OCI-LY7 (cell line): Measurements from ENCODE around the gene STXBP6. TPM values are rescaled to one million over a fixed set of nuclear protein-coding genes. Genes with fewer than 3 reads are reported as not detected.

Source experiments
- BruUV-seq: library from RNA; stranded (reverse); fragments of 400-500 nt; replicated peaks from 2 replicates; lab custom pipeline; 2021; lab: Mats Ljungman, UMichigan
- CTCF ChIA-PET: fragments of 300-600 bp; sonication (Branson Sonifier 250); formaldehyde crosslinking; loops from one replicate; lab custom pipeline; 2022; ENCODE audit warnings: antibody characterized with exemption; ENCODE audit not compliant: unreplicated experiment; lab: Charles Lee
- POLR2A ChIA-PET: fragments of 300-600 bp; sonication (Branson Sonifier 250); formaldehyde crosslinking; loops from one replicate; lab custom pipeline; 2022; ENCODE audit warnings: antibody characterized with exemption; lab: Charles Lee
- DNase-seq: peaks from one replicate; pipeline ENCODE4 v3.0.0-alpha.2; 2015; ENCODE audit warnings: low spot score
- H2AFZ ChIP-seq: fragments of 200-600 bp; sonication (generic), shearing (Covaris generic); 2 replicates; pipeline ENCODE4 v1.6.1; 2014; ENCODE audit warnings: mild to moderate bottlenecking, antibody characterized with exemption, low read length, moderate library complexity
- H3K27ac ChIP-seq: fragments of 200-600 bp; sonication (generic); 2 replicates; pipeline ENCODE4 v1.5.1; 2014; ENCODE audit warnings: mixed run types, low read depth, mild to moderate bottlenecking, moderate library complexity, low read length, inconsistent platforms; ENCODE audit not compliant: poor library complexity, severe bottlenecking
- H3K36me3 ChIP-seq: fragments of 200-600 bp; sonication (generic); 2 replicates; pipeline ENCODE4 v1.6.1; 2014; ENCODE audit warnings: mild to moderate bottlenecking, antibody characterized with exemption, low read length, moderate library complexity, mixed read lengths; ENCODE audit not compliant: insufficient read depth
- H3K4me1 ChIP-seq: fragments of 200-600 bp; sonication (generic); 2 replicates; pipeline ENCODE4 v1.5.1; 2014; ENCODE audit warnings: mild to moderate bottlenecking, low read length; ENCODE audit not compliant: insufficient read depth, poor library complexity, severe bottlenecking
- H3K4me2 ChIP-seq: fragments of 200-600 bp; sonication (generic); 2 replicates; pipeline ENCODE4 v1.6.1; 2014; ENCODE audit warnings: mild to moderate bottlenecking, low read length
- H3K4me3 ChIP-seq: fragments of 200-600 bp; sonication (generic); 2 replicates; pipeline ENCODE4 v1.5.1; 2014; ENCODE audit warnings: mild to moderate bottlenecking, low read depth, low read length; ENCODE audit not compliant: poor library complexity, severe bottlenecking
- H3K79me2 ChIP-seq: fragments of 200-600 bp; sonication (generic); 2 replicates; pipeline ENCODE4 v1.6.1; 2016; ENCODE audit warnings: low read depth, mild to moderate bottlenecking, low read length, moderate library complexity, mixed read lengths; ENCODE audit not compliant: insufficient read depth
- H3K9me2 ChIP-seq: fragments of 200-600 bp; sonication (generic); 2 replicates; pipeline ENCODE4 v1.6.1; 2016; ENCODE audit warnings: mild to moderate bottlenecking, low read length, mixed read lengths; ENCODE audit not compliant: insufficient read depth
- H3K9me3 ChIP-seq: fragments of 200-600 bp; sonication (generic); 2 replicates; pipeline ENCODE4 v1.6.1; 2014; ENCODE audit warnings: mild to moderate bottlenecking, mixed run types, low read length, mixed read lengths
- H4K20me1 ChIP-seq: fragments of 200-600 bp; sonication (generic); 2 replicates; pipeline ENCODE4 v1.6.1; 2014; ENCODE audit warnings: mild to moderate bottlenecking, antibody characterized with exemption, low read length, moderate library complexity, mixed read lengths; ENCODE audit not compliant: insufficient read depth
- EZH2phosphoT487 ChIP-seq: fragments of 200-600 bp; sonication (generic); IDR thresholded peaks from 2 replicates; pipeline ENCODE4 v1.6.1; 2018; ENCODE audit warnings: low read depth, borderline replicate concordance, mild to moderate bottlenecking, mixed run types, antibody characterized with exemption, low read length, moderate library complexity, mixed read lengths
- intact Hi-C: fragments of 100-400 bp; cut with micrococcal nuclease; formaldehyde crosslinking; loops from one replicate; pipeline ENCODE4 v1.10.0; 2022; ENCODE audit not compliant: unreplicated experiment
- total RNA-seq, 2 experiments: library from RNA; depleted of rRNA in 1 of 2; stranded (reverse); fragments of >200 nt in 1 of 2; shearing (Covaris generic) in 1 of 2; gene quantifications; 2 replicates each; pipeline ENCODE4 v1.2.3, GENCODE V29; 2014 to 2022
- TF ChIP-seq, protein P1 (sequence below): fragments of 200-600 bp; sonication (generic); conservative IDR thresholded peaks from 2 replicates; pipeline ENCODE4 v1.5.1; 2014; ENCODE audit warnings: mild to moderate bottlenecking, antibody characterized with exemption, low read length, moderate library complexity, mixed read lengths

Gene STXBP6
- total RNA-seq, 2 experiments from 2014 or later = 0.48 TPM; not detected in 1

DNA sequence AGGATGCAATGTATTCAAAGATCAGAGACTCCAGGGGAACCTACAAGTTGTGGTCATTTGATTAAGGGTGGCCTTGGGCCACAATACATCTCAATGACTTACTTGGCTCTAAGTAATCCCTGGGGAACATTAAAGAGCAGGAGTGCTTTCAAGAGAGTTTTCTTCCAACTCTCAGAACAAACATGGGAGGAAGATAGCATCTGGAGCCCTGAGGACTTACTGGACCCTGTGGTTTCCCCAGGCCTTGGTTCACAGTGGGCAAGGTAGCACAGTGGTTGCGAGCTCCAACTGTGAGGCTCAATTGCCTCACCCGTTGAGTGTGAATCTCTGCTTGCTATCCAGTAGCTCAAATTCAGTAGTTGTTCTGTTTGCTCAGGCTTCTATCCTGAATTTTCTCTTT, 32.4 kb downstream of the STXBP6 start:
- BruUV-seq = no TSS peak
- CTCF ChIA-PET = no interaction called here
- H2AFZ ChIP-seq = no peak overlapping the region

DNA sequence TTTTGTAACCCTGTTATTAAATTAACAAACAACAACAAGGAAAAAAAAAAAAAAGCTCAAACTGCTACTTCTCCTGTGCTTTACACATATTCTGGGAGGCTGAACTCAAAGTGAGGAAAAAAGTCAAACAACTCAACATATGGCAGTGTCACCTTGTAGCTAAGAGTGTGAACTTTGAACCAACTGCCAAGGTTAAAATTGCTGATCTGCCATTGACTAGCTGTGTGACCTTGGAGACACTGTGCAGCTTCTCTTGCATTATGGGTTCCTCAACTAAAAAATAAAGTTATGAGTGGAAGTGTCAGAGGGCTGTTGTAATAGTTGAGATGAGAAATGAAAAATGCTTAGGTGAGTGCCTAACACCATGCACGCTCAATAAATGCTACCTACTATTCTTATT, 34.2 kb downstream of the STXBP6 start:
- Histone ChIP-seq H2AFZ (no peak overlapping the region), H3K4me3 (no peak overlapping the region), H3K9me2 (no peaks in the 10 kb centered on the region; the same call in 1 of the 2 replicates), H3K4me2 (no peak overlapping the region), H4K20me1 (no peaks in the 10 kb centered on the region), H3K9me3 (no peaks in the 10 kb centered on the region), H3K79me2 (no peaks in the 10 kb centered on the region), H3K27ac (no peak overlapping the region), H3K36me3 (no peaks in the 10 kb centered on the region), H3K4me1 (no peaks in the 10 kb centered on the region)
- ChIA-PET CTCF (no interaction called here), POLR2A (interaction anchor here (0.6 to 1.1 kb wide), 3 partner anchors 12 to 45 kb away, joined by 3 read pairs; no protein-coding TSS in a partner anchor)
- TF ChIP-seq, protein P1, sequence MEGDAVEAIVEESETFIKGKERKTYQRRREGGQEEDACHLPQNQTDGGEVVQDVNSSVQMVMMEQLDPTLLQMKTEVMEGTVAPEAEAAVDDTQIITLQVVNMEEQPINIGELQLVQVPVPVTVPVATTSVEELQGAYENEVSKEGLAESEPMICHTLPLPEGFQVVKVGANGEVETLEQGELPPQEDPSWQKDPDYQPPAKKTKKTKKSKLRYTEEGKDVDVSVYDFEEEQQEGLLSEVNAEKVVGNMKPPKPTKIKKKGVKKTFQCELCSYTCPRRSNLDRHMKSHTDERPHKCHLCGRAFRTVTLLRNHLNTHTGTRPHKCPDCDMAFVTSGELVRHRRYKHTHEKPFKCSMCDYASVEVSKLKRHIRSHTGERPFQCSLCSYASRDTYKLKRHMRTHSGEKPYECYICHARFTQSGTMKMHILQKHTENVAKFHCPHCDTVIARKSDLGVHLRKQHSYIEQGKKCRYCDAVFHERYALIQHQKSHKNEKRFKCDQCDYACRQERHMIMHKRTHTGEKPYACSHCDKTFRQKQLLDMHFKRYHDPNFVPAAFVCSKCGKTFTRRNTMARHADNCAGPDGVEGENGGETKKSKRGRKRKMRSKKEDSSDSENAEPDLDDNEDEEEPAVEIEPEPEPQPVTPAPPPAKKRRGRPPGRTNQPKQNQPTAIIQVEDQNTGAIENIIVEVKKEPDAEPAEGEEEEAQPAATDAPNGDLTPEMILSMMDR = no peak
- no peak for TF ChIP-seq EZH2phosphoT487
- intact Hi-C loops = no loop called here
- no peak for DNase-seq
- no TSS peak for BruUV-seq

More for the DNA sequence above, 32.4 kb downstream of the STXBP6 start:
- Histone ChIP-seq H4K20me1 (no peaks in the 10 kb centered on the region), H3K4me2 (no peak overlapping the region), H3K79me2 (no peaks in the 10 kb centered on the region), H3K4me3 (no peak overlapping the region), H3K4me1 (no peaks in the 10 kb centered on the region), H3K36me3 (no peaks in the 10 kb centered on the region), H3K27ac (no peak overlapping the region), H3K9me3 (no peaks in the 10 kb centered on the region), H3K9me2 (no peaks in the 10 kb centered on the region)
- POLR2A ChIA-PET = no interaction called here
- DNase-seq = no peak
- intact Hi-C loops = no loop called here
- TF ChIP-seq EZH2phosphoT487 = no peak

DNA sequence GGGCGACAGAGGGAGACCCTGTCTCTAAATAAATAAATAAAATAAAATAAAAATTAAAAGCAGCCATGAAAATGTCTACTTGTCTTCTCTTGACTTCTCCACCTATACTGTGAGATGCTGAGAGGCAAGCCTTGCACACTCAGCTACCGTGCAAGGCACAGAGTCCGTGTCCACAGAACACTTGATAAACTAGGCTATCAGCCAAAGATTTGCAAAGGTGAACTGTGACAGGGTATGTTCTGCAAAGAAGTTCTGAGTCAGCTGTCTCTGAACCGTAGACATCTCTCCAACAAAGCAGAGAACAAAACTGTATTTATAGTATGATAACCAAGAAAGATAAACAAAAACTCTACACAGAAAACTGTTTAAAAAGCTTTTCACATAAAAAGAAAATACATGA, 35.5 kb downstream of the STXBP6 start:
- H2AFZ ChIP-seq = no peak overlapping the region
- H3K4me2 ChIP-seq = no peak overlapping the region
- H3K36me3 ChIP-seq = no peaks in the 10 kb centered on the region
- no peaks in the 10 kb centered on the region for H3K79me2 ChIP-seq
- TF ChIP-seq, protein P1 = no peak
- TF ChIP-seq EZH2phosphoT487 = no peak
- no peaks in the 10 kb centered on the region for H3K9me3 ChIP-seq
- POLR2A ChIA-PET = no interaction called here
- H3K4me1 ChIP-seq = no peaks in the 10 kb centered on the region
- DNase-seq = no peak
- H3K4me3 ChIP-seq = no peak overlapping the region
- H3K27ac ChIP-seq = no peak overlapping the region
- no peaks in the 10 kb centered on the region; the same call in 1 of the 2 replicates for H3K9me2 ChIP-seq
- BruUV-seq = no TSS peak
- intact Hi-C loops = no loop called here
- H4K20me1 ChIP-seq = no peaks in the 10 kb centered on the region
- CTCF ChIA-PET = no interaction called here
